Endothelial cell (in vitro differentiated cells): ENCODE data around the gene LRFN2. TPM values are rescaled to one million over a fixed set of nuclear protein-coding genes. Genes with fewer than 3 reads are reported as not detected.

ENCODE experiments used
- DNase-seq: peaks from one replicate; pipeline ENCODE4 v3.0.0; 2021; ENCODE audit warnings: low spot score
- H3K27ac Mint-ChIP-seq: one replicate; pipeline ENCODE4 v1.8.0; 2021; ENCODE audit warnings: mixed read lengths, inconsistent platforms; ENCODE audit not compliant: unreplicated experiment
- H3K27me3 Mint-ChIP-seq: one replicate; pipeline ENCODE4 v1.8.0; 2021; ENCODE audit warnings: mild to moderate bottlenecking, moderate library complexity, mixed read lengths, inconsistent platforms; ENCODE audit not compliant: unreplicated experiment
- H3K36me3 Mint-ChIP-seq: one replicate; pipeline ENCODE4 v1.8.0; 2021; ENCODE audit warnings: mild to moderate bottlenecking, low read depth, mixed read lengths, inconsistent platforms; ENCODE audit not compliant: unreplicated experiment
- H3K4me1 Mint-ChIP-seq: one replicate; pipeline ENCODE4 v1.8.0; 2021; ENCODE audit warnings: mild to moderate bottlenecking, mixed read lengths, inconsistent platforms; ENCODE audit not compliant: unreplicated experiment
- H3K4me3 Mint-ChIP-seq: one replicate; pipeline ENCODE4 v1.8.0; 2021; ENCODE audit warnings: mild to moderate bottlenecking, mixed read lengths, inconsistent platforms; ENCODE audit not compliant: unreplicated experiment
- H3K9me3 Mint-ChIP-seq: one replicate; pipeline ENCODE4 v1.8.0; 2021; ENCODE audit warnings: mixed read lengths, inconsistent platforms; ENCODE audit not compliant: unreplicated experiment
- total RNA-seq: library from RNA; stranded (reverse); fragmentation: NEBNext Ultra II Directional; extraction: Animal tissue kit (Norgen Biotek cat#: 25700); gene quantifications from one replicate; pipeline ENCODE4 v1.2.1, GENCODE V29; 2021; ENCODE audit not compliant: unreplicated experiment
- TF ChIP-seq, protein P1 (sequence below): fragments of 200-600 bp; sonication (generic); IDR thresholded peaks from one replicate; pipeline ENCODE4 v1.5.0; 2021; ENCODE audit warnings: antibody characterized with exemption; ENCODE audit not compliant: unreplicated experiment

LRFN2 gene
- total RNA-seq, 1 donor from 2014 or later, result 0.59 TPM

DNA sequence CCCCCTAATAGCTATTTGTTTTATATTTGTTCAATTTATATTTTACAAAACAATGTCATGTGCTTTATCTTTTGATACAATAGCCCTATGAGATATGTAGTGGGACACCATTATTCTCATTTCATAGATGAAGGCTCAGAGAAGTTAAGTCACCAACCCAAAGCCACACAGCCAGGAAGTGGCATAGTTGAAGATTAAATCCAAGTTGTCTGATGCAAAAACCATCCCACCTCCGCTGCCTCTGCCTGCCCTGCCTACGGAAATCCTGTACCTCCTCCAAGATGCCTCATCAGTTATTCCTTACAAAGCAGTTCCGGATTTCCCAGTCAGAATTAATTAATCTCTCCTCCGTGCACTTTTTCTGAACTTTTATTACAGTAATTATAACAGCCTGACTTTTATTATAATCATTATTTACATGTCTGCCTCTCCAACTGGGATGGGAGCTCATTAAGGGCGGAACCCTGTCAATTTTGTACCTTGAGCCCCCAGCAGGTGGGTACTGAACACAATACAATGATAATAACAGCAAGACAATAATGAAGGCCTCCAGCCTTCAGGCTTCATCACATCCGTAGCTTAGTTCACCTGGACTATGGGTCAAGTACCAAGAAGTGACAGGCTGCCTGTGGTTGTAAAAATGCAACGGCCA, 54.7 kb downstream of the LRFN2 start:
- TF ChIP-seq, protein P1, sequence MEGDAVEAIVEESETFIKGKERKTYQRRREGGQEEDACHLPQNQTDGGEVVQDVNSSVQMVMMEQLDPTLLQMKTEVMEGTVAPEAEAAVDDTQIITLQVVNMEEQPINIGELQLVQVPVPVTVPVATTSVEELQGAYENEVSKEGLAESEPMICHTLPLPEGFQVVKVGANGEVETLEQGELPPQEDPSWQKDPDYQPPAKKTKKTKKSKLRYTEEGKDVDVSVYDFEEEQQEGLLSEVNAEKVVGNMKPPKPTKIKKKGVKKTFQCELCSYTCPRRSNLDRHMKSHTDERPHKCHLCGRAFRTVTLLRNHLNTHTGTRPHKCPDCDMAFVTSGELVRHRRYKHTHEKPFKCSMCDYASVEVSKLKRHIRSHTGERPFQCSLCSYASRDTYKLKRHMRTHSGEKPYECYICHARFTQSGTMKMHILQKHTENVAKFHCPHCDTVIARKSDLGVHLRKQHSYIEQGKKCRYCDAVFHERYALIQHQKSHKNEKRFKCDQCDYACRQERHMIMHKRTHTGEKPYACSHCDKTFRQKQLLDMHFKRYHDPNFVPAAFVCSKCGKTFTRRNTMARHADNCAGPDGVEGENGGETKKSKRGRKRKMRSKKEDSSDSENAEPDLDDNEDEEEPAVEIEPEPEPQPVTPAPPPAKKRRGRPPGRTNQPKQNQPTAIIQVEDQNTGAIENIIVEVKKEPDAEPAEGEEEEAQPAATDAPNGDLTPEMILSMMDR, result no peak
- DNase-seq, result no peak
- Mint-ChIP-seq H3K36me3 (no peaks in the 10 kb centered on the region), H3K4me3 (no peak overlapping the region), H3K9me3 (no peaks in the 10 kb centered on the region), H3K27me3 (no peaks in the 10 kb centered on the region), H3K27ac (no peak overlapping the region), H3K4me1 (no peaks in the 10 kb centered on the region)

DNA sequence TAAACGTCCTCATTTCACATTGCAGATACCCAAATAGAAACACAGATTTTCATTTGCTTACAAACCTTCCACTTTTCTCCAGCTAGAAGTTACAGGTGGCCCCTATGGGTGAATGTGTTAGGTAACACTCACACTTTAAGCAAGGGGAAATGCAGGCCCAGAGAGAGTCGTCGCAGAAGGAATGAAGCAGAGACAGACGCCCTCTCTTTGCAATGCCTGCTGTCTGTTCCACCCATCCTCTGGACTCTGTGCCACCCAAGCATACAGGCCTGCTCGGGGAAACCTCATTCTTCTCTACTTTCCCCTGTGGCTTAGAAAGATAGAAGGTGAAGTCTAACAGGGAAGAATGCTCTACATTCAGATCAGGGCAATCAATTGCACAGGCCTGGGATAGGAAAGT, 57.2 kb downstream of the LRFN2 start:
- Mint-ChIP-seq H3K4me3 (no peak overlapping the region), H3K27ac (no peak overlapping the region), H3K36me3 (no peaks in the 10 kb centered on the region), H3K9me3 (no peaks in the 10 kb centered on the region), H3K27me3 (peaks cover 3% of the 10 kb centered on the region), H3K4me1 (no peaks in the 10 kb centered on the region)
- no peak for DNase-seq
- TF ChIP-seq, protein P1, result no peak

DNA sequence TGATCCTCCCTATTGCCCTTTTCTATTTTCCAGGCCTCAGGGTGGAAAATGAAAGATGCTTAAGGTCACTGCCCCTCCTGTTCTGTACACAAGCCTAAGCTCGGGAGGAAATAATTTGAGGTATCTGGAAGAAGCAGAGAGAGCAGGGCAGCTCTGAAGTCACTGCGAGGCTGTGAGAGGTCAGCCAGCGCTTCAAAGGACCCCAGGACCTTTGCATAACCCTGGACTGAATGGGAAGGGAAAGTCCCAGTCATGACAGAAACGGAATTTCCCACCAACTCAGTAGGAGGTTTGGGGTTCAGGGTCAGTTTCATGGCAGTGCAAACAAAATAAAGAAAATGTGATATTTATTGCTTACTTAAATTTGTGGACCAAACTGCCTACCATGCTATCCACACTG, 58.1 kb downstream of the LRFN2 start:
- DNase-seq, result no peak
- Mint-ChIP-seq H3K9me3 (no peaks in the 10 kb centered on the region), H3K27me3 (peaks cover 3% of the 10 kb centered on the region), H3K4me3 (no peak overlapping the region), H3K36me3 (no peaks in the 10 kb centered on the region), H3K4me1 (no peaks in the 10 kb centered on the region), H3K27ac (no peak overlapping the region)
- TF ChIP-seq, protein P1, result no peak

DNA sequence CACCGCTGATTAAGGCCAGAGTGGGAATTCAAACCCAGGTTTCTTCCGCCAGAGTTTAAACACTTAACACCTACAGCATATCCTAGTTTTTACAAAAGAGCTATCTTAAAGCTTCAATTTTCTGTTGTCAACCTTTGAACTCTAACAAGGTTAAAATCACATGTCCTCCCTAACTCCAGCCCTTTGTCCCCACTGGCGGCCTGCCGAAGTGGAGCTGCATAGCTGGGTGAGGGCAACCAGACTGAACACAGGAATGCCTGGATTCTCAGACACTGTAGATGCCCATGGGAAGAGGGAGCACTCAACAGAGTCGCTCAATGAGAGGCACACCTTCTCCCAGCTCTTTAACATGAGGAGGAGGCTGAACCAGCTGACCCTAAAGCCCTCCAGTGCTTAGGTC, 59.1 kb downstream of the LRFN2 start:
- no peaks in the 10 kb centered on the region for H3K36me3 Mint-ChIP-seq
- H3K4me1 Mint-ChIP-seq, result no peaks in the 10 kb centered on the region
- H3K9me3 Mint-ChIP-seq, result no peaks in the 10 kb centered on the region
- H3K27me3 Mint-ChIP-seq, result peaks cover 3% of the 10 kb centered on the region
- DNase-seq, result no peak
- no peak overlapping the region for H3K27ac Mint-ChIP-seq
- TF ChIP-seq, protein P1, result no peak
- no peak overlapping the region for H3K4me3 Mint-ChIP-seq

DNA sequence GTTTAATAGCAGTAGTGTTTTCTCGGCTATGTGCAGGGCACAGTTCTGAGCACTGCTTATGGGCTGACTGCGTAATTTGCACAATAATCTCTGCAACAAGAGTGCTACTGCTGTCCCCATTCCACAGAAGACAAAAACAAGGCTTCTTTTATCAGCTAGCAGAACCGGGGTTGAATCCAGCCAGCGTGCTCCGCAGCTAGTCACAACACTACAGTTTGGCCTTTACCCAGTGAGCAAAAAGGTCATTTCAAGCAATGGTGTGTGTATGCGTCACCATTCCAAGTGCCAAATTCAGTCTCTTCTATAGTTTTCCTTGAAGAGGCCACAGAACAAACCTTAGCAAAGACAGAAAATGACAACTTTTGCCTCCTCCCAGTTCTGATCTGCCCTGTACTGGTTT, 61.1 kb downstream of the LRFN2 start:
- H3K4me1 Mint-ChIP-seq, result no peaks in the 10 kb centered on the region
- H3K27ac Mint-ChIP-seq, result no peak overlapping the region
- no peak overlapping the region for H3K4me3 Mint-ChIP-seq
- H3K27me3 Mint-ChIP-seq, result peaks cover 4% of the 10 kb centered on the region
- DNase-seq, result no peak
- no peaks in the 10 kb centered on the region for H3K9me3 Mint-ChIP-seq
- H3K36me3 Mint-ChIP-seq, result no peaks in the 10 kb centered on the region
- TF ChIP-seq, protein P1, result no peak
